Measurements from ENCODE around the gene ARHGAP24.

Gene ARHGAP24

GRCh38 chr4:86032476-86033022 lies 557.6 kb downstream of the ARHGAP24 start:
- Histone ChIP-seq H3K79me2 (ENCODE audit: insufficient read depth, low read length) (no peaks in the 10 kb centered on the region), H3F3A (ENCODE audit: insufficient read depth) (no peaks in the 10 kb centered on the region), H3K9ac (ENCODE audit: low read length) (no peak overlapping the region), H2AFZ (ENCODE audit: low read depth, low read length, severe bottlenecking) (no peak overlapping the region), H3K27me3 (ENCODE audit: low read length) (no peaks in the 10 kb centered on the region), H3K27ac (ENCODE audit: low read depth, low read length) (no peak overlapping the region), H3K9me2 (replicated peaks; ENCODE audit: insufficient read depth, low read length) (no peaks in the 10 kb centered on the region), H3K4me2 (ENCODE audit: low read depth, low read length, poor library complexity, severe bottlenecking) (no peak overlapping the region), H3K36me3 (ENCODE audit: low read length) (no peaks in the 10 kb centered on the region), H4K20me1 (ENCODE audit: low read depth, low read length) (no peaks in the 10 kb centered on the region), H3K9me3 (ENCODE audit: insufficient read depth, low read length) (no peaks in the 10 kb centered on the region), H3K4me3 (ENCODE audit: insufficient read depth, low read length, poor library complexity, severe bottlenecking) (no peak overlapping the region)
- TF ChIP-seq CTCF (IDR thresholded peaks at IDR 0.05; ENCODE audit: insufficient read depth, low read length, poor library complexity, severe bottlenecking) (no peak), EZH2phosphoT487 (conservative IDR thresholded peaks at IDR 0.05; ENCODE audit: low read length) (no peak)

- Histone ChIP-seq H3K36me3 (ENCODE audit: low read length) (no peaks in the 10 kb centered on the region), H3K9me2 (replicated peaks; ENCODE audit: insufficient read depth, low read length) (no peaks in the 10 kb centered on the region), H3K9ac (ENCODE audit: low read length) (no peak overlapping the region), H2AFZ (ENCODE audit: low read depth, low read length, severe bottlenecking) (no peak overlapping the region), H3K4me2 (ENCODE audit: low read depth, low read length, poor library complexity, severe bottlenecking) (no peak overlapping the region), H3K79me2 (ENCODE audit: insufficient read depth, low read length) (no peaks in the 10 kb centered on the region), H3K4me3 (ENCODE audit: insufficient read depth, low read length, poor library complexity, severe bottlenecking) (no peak overlapping the region), H3K27ac (ENCODE audit: low read depth, low read length) (no peak overlapping the region), H3K27me3 (ENCODE audit: low read length) (no peaks in the 10 kb centered on the region), H3F3A (ENCODE audit: insufficient read depth) (no peaks in the 10 kb centered on the region), H3K9me3 (ENCODE audit: insufficient read depth, low read length) (no peaks in the 10 kb centered on the region), H4K20me1 (ENCODE audit: low read depth, low read length) (no peaks in the 10 kb centered on the region)
- no peak for TF ChIP-seq CTCF (IDR thresholded peaks at IDR 0.05; ENCODE audit: insufficient read depth, low read length, poor library complexity, severe bottlenecking)
- no peak for TF ChIP-seq EZH2phosphoT487 (conservative IDR thresholded peaks at IDR 0.05; ENCODE audit: low read length)
Observed at GRCh38 chr4:86033171-86033570, 558.2 kb downstream of the ARHGAP24 start.

GRCh38 chr4:86034616-86035015 lies 559.7 kb downstream of the ARHGAP24 start:
- Histone ChIP-seq H3K4me3 (ENCODE audit: insufficient read depth, low read length, poor library complexity, severe bottlenecking) (no peak overlapping the region), H3K9me2 (replicated peaks; ENCODE audit: insufficient read depth, low read length) (no peaks in the 10 kb centered on the region), H3K9ac (ENCODE audit: low read length) (no peak overlapping the region), H3K4me2 (ENCODE audit: low read depth, low read length, poor library complexity, severe bottlenecking) (no peak overlapping the region), H3K27me3 (ENCODE audit: low read length) (no peaks in the 10 kb centered on the region), H3K9me3 (ENCODE audit: insufficient read depth, low read length) (no peaks in the 10 kb centered on the region), H3K27ac (ENCODE audit: low read depth, low read length) (no peak overlapping the region), H3K36me3 (ENCODE audit: low read length) (no peaks in the 10 kb centered on the region), H3K79me2 (ENCODE audit: insufficient read depth, low read length) (no peaks in the 10 kb centered on the region), H2AFZ (ENCODE audit: low read depth, low read length, severe bottlenecking) (no peak overlapping the region), H3F3A (ENCODE audit: insufficient read depth) (no peaks in the 10 kb centered on the region), H4K20me1 (ENCODE audit: low read depth, low read length) (no peaks in the 10 kb centered on the region)
- no peak for TF ChIP-seq EZH2phosphoT487 (conservative IDR thresholded peaks at IDR 0.05; ENCODE audit: low read length)
- no peak for TF ChIP-seq CTCF (IDR thresholded peaks at IDR 0.05; ENCODE audit: insufficient read depth, low read length, poor library complexity, severe bottlenecking)
